Transverse colon (tissue), 3 donors: Measurements from ENCODE around the gene NXNL2.

Source experiments
- EP300 ChIP-seq: sonication (generic); formaldehyde crosslinking; IDR thresholded peaks from one replicate; pipeline ENCODE4 v1.6.1; 2017; ENCODE audit warnings: antibody characterized with exemption, low read depth
- TF ChIP-seq, protein P1 (sequence below), 5 experiments: fragments of 200-600 bp in 3 of 5; fragments of 450-650 bp in 2 of 5; sonication (generic) in 3 of 5; IDR thresholded peaks; 1 replicate in 2 of 5; 2 replicates in 3 of 5; pipeline ENCODE4 v1.5.1; 2016 to 2017; ENCODE audit warnings: antibody characterized with exemption in 5 of 5, inconsistent platforms in 3 of 5, mild to moderate bottlenecking in 2 of 5, moderate library complexity in 1 of 5

DNA sequence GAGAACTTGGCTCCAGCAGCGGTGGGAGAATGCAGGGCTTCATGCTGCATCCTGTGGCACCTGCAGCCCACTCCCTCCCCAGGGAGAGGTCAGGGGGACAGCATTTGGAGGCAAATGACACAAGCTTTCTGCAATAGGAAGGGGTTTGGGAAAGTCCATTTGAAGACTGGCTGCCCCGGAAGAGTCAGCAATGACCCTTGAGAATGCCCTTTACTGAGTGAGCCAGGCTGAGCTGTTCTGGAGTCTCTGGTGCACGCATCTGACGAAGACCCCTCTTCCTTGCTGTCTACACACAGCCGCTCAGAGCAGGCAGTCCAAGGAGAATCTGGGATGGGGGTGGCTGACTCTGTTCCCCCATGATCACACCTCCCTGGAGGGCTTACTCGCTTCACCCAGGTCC, 5.5 kb upstream of the NXNL2 start:
- TF ChIP-seq, protein P1, sequence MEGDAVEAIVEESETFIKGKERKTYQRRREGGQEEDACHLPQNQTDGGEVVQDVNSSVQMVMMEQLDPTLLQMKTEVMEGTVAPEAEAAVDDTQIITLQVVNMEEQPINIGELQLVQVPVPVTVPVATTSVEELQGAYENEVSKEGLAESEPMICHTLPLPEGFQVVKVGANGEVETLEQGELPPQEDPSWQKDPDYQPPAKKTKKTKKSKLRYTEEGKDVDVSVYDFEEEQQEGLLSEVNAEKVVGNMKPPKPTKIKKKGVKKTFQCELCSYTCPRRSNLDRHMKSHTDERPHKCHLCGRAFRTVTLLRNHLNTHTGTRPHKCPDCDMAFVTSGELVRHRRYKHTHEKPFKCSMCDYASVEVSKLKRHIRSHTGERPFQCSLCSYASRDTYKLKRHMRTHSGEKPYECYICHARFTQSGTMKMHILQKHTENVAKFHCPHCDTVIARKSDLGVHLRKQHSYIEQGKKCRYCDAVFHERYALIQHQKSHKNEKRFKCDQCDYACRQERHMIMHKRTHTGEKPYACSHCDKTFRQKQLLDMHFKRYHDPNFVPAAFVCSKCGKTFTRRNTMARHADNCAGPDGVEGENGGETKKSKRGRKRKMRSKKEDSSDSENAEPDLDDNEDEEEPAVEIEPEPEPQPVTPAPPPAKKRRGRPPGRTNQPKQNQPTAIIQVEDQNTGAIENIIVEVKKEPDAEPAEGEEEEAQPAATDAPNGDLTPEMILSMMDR (IDR thresholded peaks at IDR 0.05) = no peak
- no peak for TF ChIP-seq EP300
